AG04449 (cell line): Measurements from ENCODE around the gene PTPRQ.

Experiments used
- CTCF ChIA-PET: fragments of 350-600 bp; formaldehyde crosslinking; extraction: SDS; loops from one replicate; lab custom pipeline; 2021; ENCODE audit warnings: antibody characterized with exemption; lab: Yijun Ruan, JAX
- POLR2A ChIA-PET: fragments of 400-600, 350-600 bp; formaldehyde crosslinking; extraction: SDS; loops from one replicate; lab custom pipeline; 2020; ENCODE audit warnings: antibody characterized with exemption, inconsistent platforms; lab: Yijun Ruan, JAX
- DNase-seq: peaks from one replicate; pipeline ENCODE4 v3.0.0-alpha.2; 2010; ENCODE audit warnings: low read depth, low spot score
- H3K4me3 ChIP-seq: 2 replicates; pipeline ENCODE4 v1.5.1; 2011; ENCODE audit warnings: low read depth, mild to moderate bottlenecking, control low read depth, low read length
- TF ChIP-seq, protein P1 (sequence below): IDR thresholded peaks from one replicate; pipeline ENCODE4 v1.5.1; 2011; ENCODE audit warnings: mild to moderate bottlenecking, moderate library complexity, low read length, control low read depth, inconsistent platforms; ENCODE audit not compliant: insufficient read depth; ENCODE audit errors: missing control alignments

The PTPRQ gene

DNA sequence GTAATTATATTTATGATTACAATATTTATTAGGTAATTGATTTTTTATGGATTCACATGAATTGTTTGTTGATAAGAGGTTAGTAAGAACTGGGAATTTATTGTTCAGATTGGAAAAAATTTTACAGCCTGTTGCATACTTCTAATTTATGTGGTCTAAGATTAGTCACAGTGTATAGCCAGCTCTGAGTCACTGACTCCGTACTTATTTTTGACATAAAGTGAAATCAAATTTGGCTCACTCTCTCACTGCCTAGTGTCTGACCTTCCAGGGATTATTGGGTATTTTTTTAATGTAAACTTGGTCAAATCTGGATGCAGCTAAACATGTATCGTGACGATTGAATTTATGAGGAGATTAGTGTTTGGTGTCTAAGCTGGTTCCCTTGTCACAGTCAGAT lies 109.3 kb downstream of the PTPRQ start:
- ChIA-PET POLR2A (no interaction called here), CTCF (interaction anchor here (1.8 kb wide), 1 partner anchor 14 kb away, joined by 4 read pairs; no protein-coding TSS in a partner anchor)
- TF ChIP-seq, protein P1, sequence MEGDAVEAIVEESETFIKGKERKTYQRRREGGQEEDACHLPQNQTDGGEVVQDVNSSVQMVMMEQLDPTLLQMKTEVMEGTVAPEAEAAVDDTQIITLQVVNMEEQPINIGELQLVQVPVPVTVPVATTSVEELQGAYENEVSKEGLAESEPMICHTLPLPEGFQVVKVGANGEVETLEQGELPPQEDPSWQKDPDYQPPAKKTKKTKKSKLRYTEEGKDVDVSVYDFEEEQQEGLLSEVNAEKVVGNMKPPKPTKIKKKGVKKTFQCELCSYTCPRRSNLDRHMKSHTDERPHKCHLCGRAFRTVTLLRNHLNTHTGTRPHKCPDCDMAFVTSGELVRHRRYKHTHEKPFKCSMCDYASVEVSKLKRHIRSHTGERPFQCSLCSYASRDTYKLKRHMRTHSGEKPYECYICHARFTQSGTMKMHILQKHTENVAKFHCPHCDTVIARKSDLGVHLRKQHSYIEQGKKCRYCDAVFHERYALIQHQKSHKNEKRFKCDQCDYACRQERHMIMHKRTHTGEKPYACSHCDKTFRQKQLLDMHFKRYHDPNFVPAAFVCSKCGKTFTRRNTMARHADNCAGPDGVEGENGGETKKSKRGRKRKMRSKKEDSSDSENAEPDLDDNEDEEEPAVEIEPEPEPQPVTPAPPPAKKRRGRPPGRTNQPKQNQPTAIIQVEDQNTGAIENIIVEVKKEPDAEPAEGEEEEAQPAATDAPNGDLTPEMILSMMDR, result no peak
- no peak overlapping the region for H3K4me3 ChIP-seq
- peak; percentile 73 for DNase-seq

DNA sequence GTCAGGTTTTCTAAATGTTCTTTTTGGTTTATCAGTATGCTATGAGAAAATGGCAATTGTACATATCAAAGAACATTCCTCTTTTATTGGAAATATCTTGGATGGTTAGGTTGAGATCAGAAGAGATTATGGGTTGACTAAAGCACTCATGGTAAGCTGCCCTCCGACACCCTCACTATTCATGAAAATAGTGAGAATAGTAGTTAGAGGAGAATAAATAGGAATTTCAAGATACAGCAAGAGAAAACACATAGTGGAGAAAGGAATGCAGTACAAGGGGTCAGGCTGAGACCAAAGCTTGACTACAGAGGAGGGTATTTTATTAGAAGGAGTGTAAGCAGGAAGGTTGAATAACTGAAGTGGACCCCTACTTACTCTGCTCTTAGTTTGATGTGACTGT lies 112.5 kb downstream of the PTPRQ start:
- TF ChIP-seq, protein P1, result no peak
- H3K4me3 ChIP-seq, result no peak overlapping the region
- ChIA-PET CTCF (no interaction called here), POLR2A (no interaction called here)
- no peak for DNase-seq

DNA sequence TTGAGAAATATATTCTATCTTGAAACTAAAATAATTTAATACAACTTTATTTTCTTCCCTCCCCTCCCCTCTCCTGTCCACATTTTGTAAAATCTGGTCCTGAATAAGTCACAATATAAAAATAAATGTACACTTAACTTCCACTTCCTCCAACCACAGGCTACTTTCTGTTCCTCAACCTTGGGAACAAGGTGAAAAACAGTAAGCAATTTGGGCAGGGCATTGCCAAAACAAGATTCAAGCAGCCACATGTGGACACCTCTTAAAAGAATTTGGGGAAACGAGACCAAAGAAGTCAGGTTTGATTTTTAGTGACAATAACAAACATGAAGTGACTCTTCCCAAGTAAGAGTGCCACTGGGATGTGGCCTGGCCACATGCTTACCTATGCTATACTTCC lies 115.7 kb downstream of the PTPRQ start:
- TF ChIP-seq, protein P1, result no peak
- DNase-seq, result no peak
- CTCF ChIA-PET, result interaction anchor here (0.8 kb wide), 1 partner anchor 16 kb away, joined by 5 read pairs; no protein-coding TSS in a partner anchor
- no peak overlapping the region for H3K4me3 ChIP-seq
- POLR2A ChIA-PET, result no interaction called here

DNA sequence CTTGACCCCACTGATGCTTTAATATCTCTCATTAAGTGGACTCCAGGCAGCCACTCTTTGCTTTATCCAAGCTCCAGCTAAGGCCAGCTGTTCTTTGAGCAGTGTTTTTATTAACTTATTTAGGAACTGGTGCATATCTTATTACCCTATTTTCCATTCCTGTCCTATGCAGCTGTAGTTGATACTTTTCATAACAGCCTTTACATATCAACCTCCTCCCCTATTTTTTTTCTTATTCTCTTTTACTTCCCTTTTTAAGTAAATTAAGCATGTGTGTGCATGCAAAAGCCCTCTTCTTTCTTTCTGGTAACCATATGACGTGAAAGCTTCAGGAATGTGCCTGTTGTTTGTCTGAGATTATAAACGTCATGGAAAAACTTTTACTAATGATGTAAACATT lies 121.2 kb downstream of the PTPRQ start:
- ChIA-PET POLR2A (no interaction called here), CTCF (no interaction called here)
- no peak overlapping the region for H3K4me3 ChIP-seq
- DNase-seq, result no peak
- TF ChIP-seq, protein P1, result no peak

DNA sequence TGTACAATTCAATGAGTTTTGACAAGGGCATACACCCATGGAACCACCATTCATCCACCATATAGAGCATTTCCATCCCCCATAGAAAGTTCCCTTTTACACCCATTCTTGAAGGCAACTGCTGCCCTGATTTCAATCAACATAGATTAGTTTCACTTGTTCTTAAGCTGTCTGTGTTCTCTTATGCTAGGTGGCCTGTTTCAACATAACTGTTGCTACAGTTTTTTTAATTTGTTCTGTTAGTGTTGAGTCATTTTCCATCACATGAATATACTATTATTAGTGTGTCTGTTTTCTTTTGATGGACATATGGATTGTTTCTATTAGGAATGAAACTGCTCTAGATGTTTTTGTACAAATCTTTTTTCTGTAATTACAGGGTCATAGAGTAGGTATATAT lies 123.4 kb downstream of the PTPRQ start:
- no peak for DNase-seq
- ChIA-PET POLR2A (no interaction called here), CTCF (interaction anchor here (1.2 to 1.3 kb wide), 2 partner anchors 10 to 13 kb away, joined by 3 to 4 read pairs; no protein-coding TSS in a partner anchor)
- no peak overlapping the region for H3K4me3 ChIP-seq
- TF ChIP-seq, protein P1, result no peak

DNA sequence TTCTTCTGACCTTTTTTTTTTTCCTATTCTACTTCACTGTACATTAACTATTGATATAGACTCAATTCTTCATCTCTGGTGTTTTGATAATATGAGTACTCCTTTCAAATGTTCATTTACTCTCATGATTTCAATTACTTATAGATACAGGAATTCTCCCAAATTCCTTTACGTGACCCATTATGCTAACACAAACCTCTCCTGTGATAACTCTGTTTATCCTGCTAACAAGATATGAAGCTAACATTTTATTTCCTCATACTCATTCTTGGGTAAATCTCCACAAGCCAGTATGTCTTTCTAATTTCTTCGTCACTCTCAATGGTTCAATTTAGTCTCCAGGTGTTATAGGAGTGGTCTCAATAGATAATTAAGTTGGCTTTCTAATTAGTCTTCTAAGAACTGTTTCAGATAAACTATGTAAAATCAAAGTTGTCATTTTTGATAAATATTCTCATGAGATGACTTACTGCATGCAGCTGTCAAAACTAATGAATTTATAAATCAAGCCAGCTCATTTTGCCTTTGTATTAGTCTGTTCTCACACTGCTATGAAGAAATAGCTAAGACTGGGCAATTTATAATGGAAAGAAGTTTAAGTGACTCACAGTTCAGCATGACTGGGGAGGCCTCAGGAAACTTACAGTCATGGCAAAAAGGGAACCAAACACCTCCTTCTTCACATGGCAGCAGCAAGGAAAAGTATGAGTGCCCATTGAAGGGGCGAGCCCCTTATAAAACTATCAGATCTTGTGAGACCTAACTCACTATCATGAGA lies 132.8 kb downstream of the PTPRQ start:
- no peak for DNase-seq
- H3K4me3 ChIP-seq, result no peak overlapping the region
- ChIA-PET CTCF (interaction anchor here (1.0 kb wide), 1 partner anchor 10 kb away, joined by 3 read pairs; no protein-coding TSS in a partner anchor), POLR2A (no interaction called here)
- TF ChIP-seq, protein P1, result no peak
